NB4 (cell line): ENCODE measurements around the gene MEGF11.

Experiments
- DNase-seq: peaks from one replicate; pipeline ENCODE4 v3.0.0; 2010; ENCODE audit warnings: low read depth
- H3K4me3 ChIP-seq: one replicate; pipeline ENCODE4 v1.5.1; 2011; ENCODE audit warnings: mild to moderate bottlenecking, low read depth, low read length, moderate library complexity
- CTCF ChIP-seq: IDR thresholded peaks from one replicate; pipeline ENCODE4 v1.5.1; 2012; ENCODE audit warnings: low read depth, low read length
- MAX ChIP-seq: IDR thresholded peaks from 2 replicates; pipeline ENCODE4 v1.6.1; 2011; ENCODE audit warnings: low read depth, low read length
- MYC ChIP-seq: IDR thresholded peaks from 2 replicates; pipeline ENCODE4 v1.6.1; 2011; ENCODE audit warnings: low read depth, low read length
- POLR2A ChIP-seq: IDR thresholded peaks from 2 replicates; pipeline ENCODE4 v1.6.1; 2011; ENCODE audit warnings: mild to moderate bottlenecking; ENCODE audit not compliant: insufficient read length; ENCODE audit errors: extremely low read depth

The MEGF11 gene

GRCh38 chr15:65982627-65983322, 270.8 kb downstream of the MEGF11 start:
- H3K4me3 ChIP-seq, result no peak overlapping the region
- no peak for DNase-seq
- no peak for TF ChIP-seq POLR2A
- TF ChIP-seq MYC, result no peak
- no peak for TF ChIP-seq MAX
- no peak for TF ChIP-seq CTCF

- no peak overlapping the region for H3K4me3 ChIP-seq
- TF ChIP-seq CTCF (peak; percentile 29), MAX (no peak)
- DNase-seq, result peak; percentile 33
These were observed 271.5 kb downstream of the MEGF11 start for GRCh38 chr15:65981837-65982626.

- DNase-seq, result peak; percentile 60
- TF ChIP-seq CTCF, result peak; percentile 85
- TF ChIP-seq MAX, result no peak
- no peak overlapping the region for H3K4me3 ChIP-seq
These were observed 272.6 kb downstream of the MEGF11 start for GRCh38 chr15:65980824-65981456.

- DNase-seq, result no peak
- H3K4me3 ChIP-seq, result no peak overlapping the region
- TF ChIP-seq CTCF, result no peak
- TF ChIP-seq MAX, result no peak
- no peak for TF ChIP-seq MYC
- TF ChIP-seq POLR2A, result no peak
These were observed 273.7 kb downstream of the MEGF11 start for GRCh38 chr15:65979837-65980236.

- no peak for TF ChIP-seq MAX
- TF ChIP-seq MYC, result no peak
- TF ChIP-seq POLR2A, result no peak
- TF ChIP-seq CTCF, result no peak
- H3K4me3 ChIP-seq, result no peak overlapping the region
- DNase-seq, result peak; percentile 72
These were observed 274.2 kb downstream of the MEGF11 start for GRCh38 chr15:65979316-65979715.
